ENCODE results near the gene MRPL10.

- TF ChIP-seq CTCF (IDR thresholded peaks at IDR 0.05; ENCODE audit: control extremely low read depth in 1 of 3, insufficient read depth in 1 of 3, low read depth in 1 of 3, low read length in 3 of 3) (no peak), SAP30 (IDR thresholded peaks at IDR 0.05; ENCODE audit: insufficient read depth, insufficient replicate concordance, low read length) (no peak)
Observed at GRCh38 chr17:47808036-47808829, 23.1 kb downstream of the MRPL10 start.

All from H1 (cell line).